ENCODE results near the gene NUTM2E.
"Not testable (repeated sequence)": the region's sequence is repeated elsewhere in the genome, so short reads cannot be mapped to it uniquely, and the experiment has no call there.

Gene NUTM2E

GRCh38 chr10:79826496-79827215 lies at the start of gene NUTM2E:
NUTM2E (plus strand) TSS chr10:79826739; CDS start chr10:79841741, 15,002 bp downstream.
- peak; percentile 41 for DNase-seq (ENCODE audit: low read depth)

- not testable (repeated sequence) for DNase-seq (ENCODE audit: low read depth)
Measured at GRCh38 chr10:79777997-79778396, 48.5 kb upstream of the NUTM2E start.

DNA sequence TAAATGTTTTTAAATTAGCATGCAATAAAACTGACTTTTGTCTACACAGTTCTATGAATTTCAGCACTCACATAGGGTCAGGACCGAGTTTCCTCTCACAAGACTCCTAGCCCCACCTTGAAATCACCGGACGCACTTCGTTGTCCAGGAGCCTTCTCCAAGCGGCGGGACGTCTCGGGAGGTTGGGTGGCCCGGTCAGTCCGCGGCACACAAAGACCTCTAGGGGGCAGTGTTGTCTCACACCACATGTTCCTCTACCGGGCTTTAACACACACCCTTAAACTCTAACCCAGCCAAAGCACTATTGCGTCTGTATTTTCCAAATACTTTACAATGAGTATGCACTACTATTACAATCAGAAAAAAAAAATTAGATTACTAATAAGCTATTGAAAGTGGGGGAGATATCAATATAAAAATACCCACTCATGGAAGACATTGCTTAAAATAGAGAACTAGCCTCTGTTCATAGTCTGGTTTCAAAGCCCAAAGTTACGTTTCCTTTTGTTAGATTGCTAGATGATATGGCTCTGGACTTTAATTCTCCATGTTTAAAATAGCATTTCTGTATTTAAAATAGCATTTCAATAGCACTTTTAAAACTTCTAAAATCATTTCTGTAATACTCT lies 47.1 kb upstream of the NUTM2E start:
- DNase-seq (ENCODE audit: low read depth) = peak; percentile 12

DNA sequence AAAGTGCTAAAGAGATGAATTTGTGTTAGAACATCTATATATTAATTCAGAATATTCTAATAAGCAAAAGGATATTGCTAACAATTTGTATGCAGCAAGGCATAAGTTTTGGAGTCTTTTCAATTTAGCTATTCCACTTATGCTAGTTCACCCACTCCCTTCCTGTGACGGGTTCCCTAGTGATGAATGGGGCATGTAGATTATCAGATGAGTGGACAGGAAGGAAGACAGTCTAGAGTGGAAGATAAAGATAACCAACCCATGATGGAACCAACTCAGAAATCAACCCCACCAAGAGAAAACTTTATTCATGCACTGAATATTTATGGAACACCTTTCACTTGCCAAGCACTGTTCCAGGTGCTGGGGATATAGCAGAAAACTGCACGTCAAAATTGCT lies 46.5 kb upstream of the NUTM2E start:
- DNase-seq (ENCODE audit: low read depth) = not testable (repeated sequence)

GRCh38 chr10:79781584-79781983 lies 45.0 kb upstream of the NUTM2E start:
- not testable (repeated sequence) for DNase-seq (ENCODE audit: low read depth)

- not testable (repeated sequence) for DNase-seq (ENCODE audit: low read depth)
Measured at GRCh38 chr10:79787455-79787952, 39.0 kb upstream of the NUTM2E start.

DNA sequence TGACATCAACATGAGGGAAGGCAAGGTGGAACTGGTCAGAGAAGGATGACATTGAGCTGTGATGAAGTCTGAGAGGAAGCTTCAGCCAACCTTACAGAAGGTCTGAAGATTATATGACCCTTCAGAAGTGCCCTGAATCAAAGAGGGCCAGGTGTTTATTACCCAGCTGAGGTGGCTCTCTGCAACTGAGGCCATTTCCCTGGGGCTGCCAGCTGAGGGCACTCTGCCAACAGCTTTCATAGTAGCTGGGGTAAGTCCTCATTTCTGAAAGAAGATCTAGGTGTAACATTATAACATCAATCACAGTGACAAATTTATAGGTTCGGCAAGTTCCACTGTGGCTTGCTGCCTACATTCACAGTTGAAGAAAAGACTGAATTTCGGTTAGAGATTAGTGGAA lies 37.2 kb upstream of the NUTM2E start:
- DNase-seq (ENCODE audit: low read depth) = not testable (repeated sequence)

- DNase-seq (ENCODE audit: low read depth) = not testable (repeated sequence)
Measured at GRCh38 chr10:79791906-79792517, 34.5 kb upstream of the NUTM2E start.

GRCh38 chr10:79799337-79799736 lies 27.2 kb upstream of the NUTM2E start:
- not testable (repeated sequence) for DNase-seq (ENCODE audit: low read depth)

- DNase-seq (ENCODE audit: low read depth) = not testable (repeated sequence)
Measured at GRCh38 chr10:79805857-79806256, 20.7 kb upstream of the NUTM2E start.

DNA sequence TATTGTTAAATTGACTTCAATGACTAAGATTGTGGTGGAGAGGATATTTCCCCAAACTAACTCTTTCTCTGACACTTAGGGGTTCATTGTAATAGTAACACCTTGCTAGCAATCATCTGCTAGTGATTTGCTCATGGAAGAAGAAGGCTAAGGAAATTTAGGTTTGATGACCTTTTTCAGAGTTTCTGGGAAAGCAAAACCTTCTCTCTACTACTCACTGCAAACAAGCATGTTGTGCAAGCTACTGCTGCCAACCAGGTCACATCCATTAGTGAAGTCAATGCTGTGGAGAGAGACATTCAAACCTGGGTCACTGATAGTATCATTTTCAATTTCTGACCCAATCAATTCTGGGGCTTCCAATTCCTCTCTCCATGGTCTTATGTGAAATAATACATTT lies 14.6 kb upstream of the NUTM2E start:
- DNase-seq (ENCODE audit: low read depth) = not testable (repeated sequence)

- not testable (repeated sequence) for DNase-seq (ENCODE audit: low read depth)
Measured at GRCh38 chr10:79816290-79816689, 10.2 kb upstream of the NUTM2E start.

DNA sequence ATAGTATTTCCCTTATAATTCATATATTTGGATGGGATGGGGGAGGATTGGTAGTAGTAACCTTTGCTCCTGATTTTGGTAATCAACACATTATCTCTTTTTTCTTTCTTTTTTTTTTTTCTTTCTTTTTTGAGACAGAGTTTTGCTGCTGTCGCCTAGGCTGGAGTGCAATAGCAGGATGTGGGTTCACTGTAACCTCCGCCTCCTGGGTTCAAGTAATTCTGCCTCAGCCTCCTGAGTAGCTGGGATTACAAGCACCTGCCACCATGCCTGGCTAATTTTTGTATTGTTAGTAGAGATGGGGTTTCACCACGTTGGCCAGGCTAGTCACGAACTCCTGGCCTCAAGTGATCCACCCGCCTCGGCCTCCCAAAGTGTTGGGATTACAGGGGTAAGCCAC lies 3.2 kb upstream of the NUTM2E start:
- not testable (repeated sequence) for DNase-seq (ENCODE audit: low read depth)

DNA sequence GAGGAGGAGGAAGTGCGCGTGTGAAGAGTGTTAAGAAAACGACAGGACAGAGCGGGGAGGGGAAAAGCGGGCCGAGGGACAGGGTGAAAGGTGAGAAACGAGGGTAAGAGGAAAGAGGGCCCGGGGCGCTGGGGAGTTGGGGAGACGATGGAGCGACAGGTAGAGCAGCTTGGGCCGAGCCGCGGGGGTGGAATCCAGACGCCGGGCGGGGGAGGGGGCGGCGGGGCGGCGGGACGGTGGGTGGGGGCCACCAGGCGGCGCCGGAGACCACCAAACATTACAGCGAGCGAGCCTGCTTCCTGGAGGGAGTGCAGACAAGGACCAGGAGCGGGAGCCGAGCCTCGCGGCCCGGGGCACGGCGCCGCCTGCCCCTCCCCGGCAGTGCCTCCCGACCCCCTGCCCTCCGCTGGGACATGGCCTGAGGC lies 940 bp upstream of the NUTM2E start:
- DNase-seq (ENCODE audit: low read depth) = not testable (repeated sequence)

GRCh38 chr10:79826131-79826495 lies 426 bp upstream of the NUTM2E start:
- DNase-seq (ENCODE audit: low read depth) = not testable (repeated sequence)

- not testable (repeated sequence) for DNase-seq (ENCODE audit: low read depth)
Measured at GRCh38 chr10:79833833-79834232, 7.3 kb downstream of the NUTM2E start.

- DNase-seq (ENCODE audit: low read depth) = not testable (repeated sequence)
Measured at GRCh38 chr10:79835891-79836290, 9.4 kb downstream of the NUTM2E start.

DNA sequence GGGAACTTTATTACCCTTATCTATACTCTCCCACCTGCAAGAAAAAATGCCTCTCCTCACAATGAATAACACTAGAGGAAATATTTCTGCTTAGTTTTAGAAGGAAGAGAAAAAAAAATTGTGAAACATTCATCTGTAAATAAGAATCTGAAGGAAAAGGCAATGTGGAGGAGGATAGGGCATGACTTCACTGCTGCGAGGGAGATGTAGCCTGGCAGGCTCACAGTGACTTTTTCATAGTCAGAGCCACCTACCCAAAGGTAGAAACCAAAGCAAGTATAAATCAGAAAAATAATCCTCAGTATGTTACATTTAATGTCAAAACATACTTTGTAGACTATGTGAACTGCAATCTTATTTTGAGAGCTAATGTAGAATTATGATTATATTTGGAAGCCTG lies 10.4 kb downstream of the NUTM2E start:
- DNase-seq (ENCODE audit: low read depth) = not testable (repeated sequence)

- not testable (repeated sequence) for DNase-seq (ENCODE audit: low read depth)
Measured at GRCh38 chr10:79838441-79838840, 11.9 kb downstream of the NUTM2E start.

- not testable (repeated sequence) for DNase-seq (ENCODE audit: low read depth)
Measured at GRCh38 chr10:79853191-79853854, 26.8 kb downstream of the NUTM2E start.

GRCh38 chr10:79862269-79862668 lies 35.7 kb downstream of the NUTM2E start:
- not testable (repeated sequence) for DNase-seq (ENCODE audit: low read depth)

- not testable (repeated sequence) for DNase-seq (ENCODE audit: low read depth)
Measured at GRCh38 chr10:79862803-79863202, 36.3 kb downstream of the NUTM2E start.
